ENCODE results near the gene TFF2. TPM values are rescaled to one million over a fixed set of nuclear protein-coding genes. Genes with fewer than 3 reads are reported as not detected.

TFF2 gene
- total and polyA plus RNA-seq, 12 donors, result not detected

DNA sequence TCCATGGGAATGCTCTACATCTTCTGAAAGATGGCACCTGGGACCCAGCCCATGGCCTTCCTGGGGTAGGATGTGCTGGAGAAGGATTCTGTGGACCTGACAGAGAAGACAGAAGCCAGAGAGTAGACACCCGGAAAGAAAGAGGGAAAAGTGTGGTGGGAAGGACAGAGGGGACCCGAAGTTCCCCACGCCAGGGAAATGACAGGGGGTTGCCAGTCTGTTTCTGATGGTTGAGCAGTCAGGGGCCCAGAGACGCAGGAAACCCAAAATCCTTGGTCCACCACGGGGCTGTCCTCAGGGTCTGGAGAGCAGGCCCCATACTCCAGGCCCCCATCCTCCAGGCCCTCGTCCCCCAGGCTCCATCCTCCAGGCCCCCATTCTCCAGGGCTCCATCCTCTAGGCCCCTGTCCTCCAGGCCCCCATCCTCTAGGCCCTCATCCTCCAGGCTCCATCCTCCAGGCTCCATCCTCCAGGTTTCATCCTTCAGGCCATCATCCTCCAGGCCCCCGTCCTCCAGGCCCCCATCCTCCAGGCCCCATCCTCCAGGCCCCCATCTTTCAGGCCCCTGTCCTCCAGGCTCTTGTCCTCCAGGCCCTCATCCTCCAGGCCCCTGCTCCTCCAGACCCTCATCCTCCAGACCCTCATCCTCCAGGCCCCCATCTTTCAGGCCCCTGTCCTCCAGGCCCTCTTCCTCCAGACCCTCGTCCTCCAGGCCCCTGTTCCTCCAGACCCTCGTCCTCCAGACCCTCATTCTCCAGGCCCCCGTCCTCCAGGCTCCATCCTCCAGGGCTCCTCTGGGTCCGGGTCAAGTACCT is 1.0 kb upstream of the TFF2 start:
- Histone ChIP-seq H3K9me3 (peaks cover 0 to 31% (median 8%) of the 10 kb centered on the region in 11 donors), H3K4me1 (no peaks in the 10 kb centered on the region), H3K27ac (no peak overlapping the region), H3K4me3 (no peak overlapping the region), H3K27me3 (peaks cover 0 to 21% (median 9%) of the 10 kb centered on the region in 7 donors), H3K36me3 (no peaks in the 10 kb centered on the region)
- no peak for ATAC-seq
- intact Hi-C loops (cut with DNase I), result no loop called here
- 75 to 81% methylated on average over 10 to 11 of the region's 11 CpGs for WGBS, 2 donors
- TF ChIP-seq CTCF (IDR thresholded peaks at IDR 0.05), result no peak
- DNase-seq, result no peak

GRCh38 chr21:42350318-42350910 is 380 bp downstream of the TFF2 start:
- ATAC-seq (no peak), DNase-seq (no peak)
- 83 to 89% methylated on average over 11 of the region's 11 CpGs for WGBS, 2 donors
- Histone ChIP-seq H3K27me3 (peaks cover 0 to 29% (median 9%) of the 10 kb centered on the region in 7 donors), H3K9me3 (peaks cover 0 to 19% (median 2%) of the 10 kb centered on the region in 11 donors), H3K4me3 (no peak overlapping the region), H3K27ac (no peak overlapping the region), H3K4me1 (no peaks in the 10 kb centered on the region), H3K36me3 (no peaks in the 10 kb centered on the region)
- TF ChIP-seq CTCF (IDR thresholded peaks at IDR 0.05), result no peak
- intact Hi-C loops (cut with DNase I), result no loop called here

GRCh38 chr21:42349420-42350317 is 1.1 kb downstream of the TFF2 start:
- Histone ChIP-seq H3K4me1 (no peaks in the 10 kb centered on the region), H3K27me3 (peaks cover 0 to 29% (median 9%) of the 10 kb centered on the region in 7 donors)

More at GRCh38 chr21:42349420-42350317, 1.1 kb downstream of the TFF2 start:
- H3K9me3 ChIP-seq, result peaks cover 0 to 12% (median 0%) of the 10 kb centered on the region in 11 donors
- WGBS, 2 donors, result 83 to 86% methylated on average over 14 of the region's 14 CpGs
- no peak for TF ChIP-seq CTCF (IDR thresholded peaks at IDR 0.05)
- intact Hi-C loops (cut with DNase I), result loop anchor here in 3 of 10 donors (10.0 kb wide), 2 partner anchors 85 to 95 kb away; no protein-coding TSS in a partner anchor
- H3K4me3 ChIP-seq, result no peak overlapping the region
- no peak overlapping the region for H3K27ac ChIP-seq
- H3K36me3 ChIP-seq, result no peaks in the 10 kb centered on the region
- DNase-seq, result no peak
- ATAC-seq, result no peak

Data from heart right ventricle (tissue), 16 donors.